PFSK-1 (cell line): Measurements from ENCODE around the gene GNA14.

Experiments
- FOXP2 ChIP-seq: optimal IDR thresholded peaks from 2 replicates; pipeline ENCODE3; 2011; ENCODE audit warnings: borderline replicate concordance, control low read depth, inconsistent platforms; ENCODE audit not compliant: insufficient read depth; ENCODE audit errors: extremely low read length, extremely low read depth
- POLR2AphosphoS5 ChIP-seq: IDR thresholded peaks from 2 replicates; pipeline ENCODE4 v1.6.1; 2012; ENCODE audit warnings: low read depth, mild to moderate bottlenecking, control low read depth, low read length, moderate library complexity
- REST ChIP-seq, 2 experiments: IDR thresholded peaks; 2 replicates each; pipeline versions ENCODE4 v1.6.1 to v1.8.0; 2011 to 2012; ENCODE audit warnings: low read depth in 2 of 2, low read length in 2 of 2, control low read depth in 1 of 2, inconsistent platforms in 1 of 2, mild to moderate bottlenecking in 1 of 2, moderate library complexity in 1 of 2; ENCODE audit not compliant: insufficient read depth in 1 of 2
- SIN3A ChIP-seq: IDR thresholded peaks from 2 replicates; pipeline ENCODE4 v1.6.1; 2012; ENCODE audit warnings: mild to moderate bottlenecking, low read length, moderate library complexity, borderline replicate concordance; ENCODE audit not compliant: insufficient read depth
- TAF1 ChIP-seq: IDR thresholded peaks from 2 replicates; pipeline ENCODE4 v1.6.1; 2012; ENCODE audit warnings: low read length, control low read depth, borderline replicate concordance; ENCODE audit not compliant: insufficient read depth

The GNA14 gene

GRCh38 chr9:77582525-77582924 lies 65.6 kb downstream of the GNA14 start:
- no peak for TF ChIP-seq REST (IDR thresholded peaks at IDR 0.05; ENCODE audit: insufficient read depth in 1 of 2, low read depth in 2 of 2, low read length in 2 of 2)
- no peak for TF ChIP-seq SIN3A
- no peak for TF ChIP-seq FOXP2
- no peak for TF ChIP-seq TAF1
- TF ChIP-seq POLR2AphosphoS5, result no peak

DNA sequence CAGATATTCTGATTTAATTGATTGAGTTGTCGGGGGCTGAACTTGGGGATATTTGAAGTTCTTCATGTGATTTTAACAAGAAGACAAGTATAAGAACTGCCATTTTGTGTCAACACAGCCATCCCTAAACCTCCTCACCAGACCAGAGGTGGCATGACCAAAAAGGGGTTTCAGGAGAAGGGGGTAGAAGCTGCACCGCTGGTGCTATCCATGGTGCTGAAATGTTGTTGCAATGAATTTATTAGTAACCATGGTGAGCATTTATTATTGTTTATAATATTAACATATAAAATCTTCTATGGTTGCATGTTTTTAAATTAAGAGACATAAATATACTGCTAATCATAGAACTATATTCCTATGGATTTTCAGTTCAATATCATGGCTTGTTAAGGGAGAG lies 72.3 kb downstream of the GNA14 start:
- TF ChIP-seq REST (IDR thresholded peaks at IDR 0.05; ENCODE audit: insufficient read depth in 1 of 2, low read depth in 2 of 2, low read length in 2 of 2) (peak; percentile 92 to 98), SIN3A (no peak), TAF1 (no peak)

DNA sequence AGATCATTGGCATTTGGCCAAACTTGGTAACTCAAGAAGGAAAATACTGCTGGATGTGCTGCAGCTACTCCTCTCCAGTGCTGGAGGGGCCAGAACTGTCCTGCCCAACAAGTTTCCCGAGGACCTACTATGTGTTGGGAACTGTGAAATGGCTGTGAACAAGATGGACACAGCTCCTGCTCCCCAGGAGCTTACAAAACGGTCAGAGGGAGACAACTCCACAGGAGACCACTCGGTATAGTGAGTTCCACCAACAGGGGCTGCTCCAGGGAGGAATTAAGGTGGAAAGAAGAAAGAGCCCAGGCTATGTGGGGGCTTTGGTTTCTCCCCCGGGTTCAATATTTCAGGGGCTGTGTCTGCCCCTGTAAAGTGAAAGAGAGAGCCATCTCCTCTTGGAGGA lies 78.8 kb downstream of the GNA14 start:
- TF ChIP-seq SIN3A (no peak), TAF1 (no peak), REST (IDR thresholded peaks at IDR 0.05; ENCODE audit: insufficient read depth in 1 of 2, low read depth in 2 of 2, low read length in 2 of 2) (no peak), POLR2AphosphoS5 (no peak), FOXP2 (no peak)

GRCh38 chr9:77563174-77563573 lies 84.9 kb downstream of the GNA14 start:
- TF ChIP-seq REST (IDR thresholded peaks at IDR 0.05; ENCODE audit: insufficient read depth in 1 of 2, low read depth in 2 of 2, low read length in 2 of 2) (no peak), FOXP2 (no peak), TAF1 (no peak), SIN3A (no peak), POLR2AphosphoS5 (no peak)

- TF ChIP-seq SIN3A (no peak), TAF1 (no peak), POLR2AphosphoS5 (no peak), REST (IDR thresholded peaks at IDR 0.05; ENCODE audit: insufficient read depth in 1 of 2, low read depth in 2 of 2, low read length in 2 of 2) (no peak), FOXP2 (no peak)
Measured at GRCh38 chr9:77562019-77562748, 85.9 kb downstream of the GNA14 start.
